Mononuclear cell (primary cell): ENCODE results near the gene MEFV. TPM values are rescaled to one million over a fixed set of nuclear protein-coding genes. Genes with fewer than 3 reads are reported as not detected.
A peak's percentile ranks its signal among the peaks of the same experiment; 100 is the strongest.

ENCODE experiments used
- H3K27me3 ChIP-seq: 2 replicates; pipeline ENCODE4 v1.6.0; 2011; ENCODE audit warnings: low read length, control low read depth; ENCODE audit not compliant: insufficient read depth
- H3K4me1 ChIP-seq: 2 replicates; pipeline ENCODE4 v1.5.1; 2011; ENCODE audit warnings: mild to moderate bottlenecking, low read length, control low read depth; ENCODE audit not compliant: insufficient read depth
- H3K4me3 ChIP-seq: 2 replicates; pipeline ENCODE4 v1.5.1; 2011; ENCODE audit warnings: mild to moderate bottlenecking, low read length, moderate library complexity
- H3K9me3 ChIP-seq: 2 replicates; pipeline ENCODE4 v1.5.1; 2011; ENCODE audit warnings: low read depth, mild to moderate bottlenecking, control low read depth, low read length
- total RNA-seq: library from RNA; depleted of rRNA; stranded (reverse); fragments of >200 nt; gene quantifications from one replicate; pipeline ENCODE4 v1.2.3, GENCODE V29; 2012

Gene MEFV
- total RNA-seq, 1 donor = 26.7 TPM

- peaks cover 37% of the 10 kb centered on the region for H3K4me1 ChIP-seq
- H3K27me3 ChIP-seq = no peaks in the 10 kb centered on the region
- H3K4me3 ChIP-seq = no peak overlapping the region
Observed at GRCh38 chr16:3249020-3249419, 7.4 kb downstream of the MEFV start.

GRCh38 chr16:3248596-3248995 is 7.8 kb downstream of the MEFV start:
- no peaks in the 10 kb centered on the region for H3K9me3 ChIP-seq
- peaks cover 37% of the 10 kb centered on the region for H3K4me1 ChIP-seq
- no peaks in the 10 kb centered on the region for H3K27me3 ChIP-seq
- no peak overlapping the region for H3K4me3 ChIP-seq

More at GRCh38 chr16:3249020-3249419, 7.4 kb downstream of the MEFV start:
- no peaks in the 10 kb centered on the region for H3K9me3 ChIP-seq

GRCh38 chr16:3246876-3247275 is 9.6 kb downstream of the MEFV start:
- H3K27me3 ChIP-seq = no peaks in the 10 kb centered on the region
- no peak overlapping the region for H3K4me3 ChIP-seq
- H3K9me3 ChIP-seq = no peaks in the 10 kb centered on the region
- H3K4me1 ChIP-seq = peaks cover 29% of the 10 kb centered on the region

GRCh38 chr16:3246002-3246401 is 10.4 kb downstream of the MEFV start:
- Histone ChIP-seq H3K4me3 (no peak overlapping the region), H3K4me1 (peaks cover 20% of the 10 kb centered on the region), H3K9me3 (no peaks in the 10 kb centered on the region), H3K27me3 (no peaks in the 10 kb centered on the region)

- H3K4me1 ChIP-seq = peaks cover 19% of the 10 kb centered on the region
- no peaks in the 10 kb centered on the region for H3K9me3 ChIP-seq
- no peak overlapping the region for H3K4me3 ChIP-seq
- H3K27me3 ChIP-seq = no peaks in the 10 kb centered on the region
Observed at GRCh38 chr16:3243882-3244281, 12.6 kb downstream of the MEFV start.

- no peaks in the 10 kb centered on the region for H3K9me3 ChIP-seq
- no peak overlapping the region for H3K4me3 ChIP-seq
- H3K27me3 ChIP-seq = no peaks in the 10 kb centered on the region
- H3K4me1 ChIP-seq = peaks cover 19% of the 10 kb centered on the region
Observed at GRCh38 chr16:3242709-3243108, 13.7 kb downstream of the MEFV start.

GRCh38 chr16:3241761-3242160 is 14.7 kb downstream of the MEFV start:
- Histone ChIP-seq H3K4me1 (peaks cover 19% of the 10 kb centered on the region), H3K9me3 (no peaks in the 10 kb centered on the region), H3K27me3 (no peaks in the 10 kb centered on the region), H3K4me3 (no peak overlapping the region)

GRCh38 chr16:3235856-3236669 is 20.4 kb downstream of the MEFV start:
- H3K4me3 ChIP-seq = no peak overlapping the region
- peaks cover 15% of the 10 kb centered on the region for H3K4me1 ChIP-seq
- H3K27me3 ChIP-seq = no peaks in the 10 kb centered on the region
- peaks cover 2% of the 10 kb centered on the region for H3K9me3 ChIP-seq

GRCh38 chr16:3234857-3235561 is 21.4 kb downstream of the MEFV start, which contains the start of gene ZNF200:
Gene ZNF200, minus strand, starts transcription at chr16:3235158. Its CDS starts 1,403 bp downstream, at chr16:3233755.
- peak within 1 kb of the TSS; percentile 66 for H3K4me3 ChIP-seq
- no peaks in the 10 kb centered on the region for H3K27me3 ChIP-seq

GRCh38 chr16:3234543-3234856 is 21.9 kb downstream of the MEFV start:
- H3K4me3 ChIP-seq = peak overlapping the region; percentile 66
- H3K27me3 ChIP-seq = no peaks in the 10 kb centered on the region
- H3K4me1 ChIP-seq = peaks cover 15% of the 10 kb centered on the region
- peaks cover 10% of the 10 kb centered on the region for H3K9me3 ChIP-seq

More at GRCh38 chr16:3234857-3235561, 21.4 kb downstream of the MEFV start, which contains the start of gene ZNF200:
- Histone ChIP-seq H3K4me1 (peaks cover 15% of the 10 kb centered on the region), H3K9me3 (peaks cover 10% of the 10 kb centered on the region)

GRCh38 chr16:3223913-3224515 is 32.4 kb downstream of the MEFV start:
- Histone ChIP-seq H3K4me1 (no peaks in the 10 kb centered on the region), H3K4me3 (no peak overlapping the region), H3K9me3 (peaks cover 62% of the 10 kb centered on the region), H3K27me3 (no peaks in the 10 kb centered on the region)

GRCh38 chr16:3220839-3221238 is 35.6 kb downstream of the MEFV start:
- Histone ChIP-seq H3K9me3 (peaks cover 47% of the 10 kb centered on the region), H3K4me1 (peaks cover 10% of the 10 kb centered on the region), H3K27me3 (no peaks in the 10 kb centered on the region), H3K4me3 (no peak overlapping the region)

GRCh38 chr16:3216263-3216640 is 40.2 kb downstream of the MEFV start:
- Histone ChIP-seq H3K4me1 (peaks cover 28% of the 10 kb centered on the region), H3K9me3 (peaks cover under 1% of the 10 kb centered on the region), H3K27me3 (no peaks in the 10 kb centered on the region), H3K4me3 (no peak overlapping the region)

GRCh38 chr16:3215601-3216262 is 40.7 kb downstream of the MEFV start:
- no peaks in the 10 kb centered on the region for H3K9me3 ChIP-seq
- no peak overlapping the region for H3K4me3 ChIP-seq
- no peaks in the 10 kb centered on the region for H3K27me3 ChIP-seq
- peaks cover 28% of the 10 kb centered on the region for H3K4me1 ChIP-seq
